HEK293 (cell line): ENCODE results near the gene XPR1.
A peak's percentile ranks its signal among the peaks of the same experiment; 100 is the strongest.

Experiments used
- CTCF ChIA-PET: fragments of 350-600 bp; formaldehyde crosslinking; extraction: SDS; loops from one replicate; lab custom pipeline; 2021; ENCODE audit warnings: antibody characterized with exemption; lab: Yijun Ruan, JAX
- POLR2A ChIA-PET: fragments of 300-600 bp; formaldehyde crosslinking; extraction: SDS; loops from one replicate; lab custom pipeline; 2020; ENCODE audit warnings: antibody characterized with exemption, inconsistent platforms; lab: Yijun Ruan, JAX
- H3K27ac ChIP-seq: fragments of 200-500 bp; sonication (Bioruptor generic); 2 replicates; pipeline ENCODE4 v1.5.1; 2014; ENCODE audit warnings: low read depth, low read length, control low read depth, inconsistent platforms; ENCODE audit errors: extremely low read depth
- H3K36me3 ChIP-seq, 2 experiments: fragments of 200-500 bp in 1 of 2; sonication (Bioruptor generic) in 1 of 2; 1 replicate in 1 of 2; 2 replicates in 1 of 2; pipeline ENCODE4 v1.5.1; 2014 to 2017; ENCODE audit warnings: inconsistent platforms in 2 of 2, low read length in 2 of 2; ENCODE audit not compliant: control insufficient read depth in 2 of 2, insufficient read depth in 1 of 2
- H3K4me1 ChIP-seq: fragments of 200-500 bp; sonication (Bioruptor generic); 2 replicates; pipeline ENCODE4 v1.5.1; 2014; ENCODE audit warnings: mild to moderate bottlenecking, low read length, inconsistent platforms; ENCODE audit not compliant: control insufficient read depth, insufficient read depth
- H3K4me3 ChIP-seq: 2 replicates; pipeline ENCODE4 v1.5.1; 2011; ENCODE audit warnings: low read depth, mild to moderate bottlenecking, control low read depth, low read length, moderate library complexity
- H3K9me3 ChIP-seq: fragments of 200-500 bp; sonication (Bioruptor generic); 2 replicates; pipeline ENCODE4 v1.5.1; 2014; ENCODE audit warnings: low read depth, low read length, inconsistent platforms; ENCODE audit not compliant: control insufficient read depth, insufficient read depth
- HOXC10 ChIP-seq: sonication (generic); formaldehyde crosslinking; IDR thresholded peaks from 2 replicates; pipeline ENCODE4 v1.8.1; 2023; ENCODE audit warnings: mild to moderate bottlenecking, missing genetic modification reagents
- KLF9 ChIP-seq: fragments of 450-650 bp; formaldehyde crosslinking; IDR thresholded peaks from 2 replicates; pipeline ENCODE4 v1.5.1; 2016; ENCODE audit warnings: missing biosample characterization, missing genetic modification characterization, low read depth
- ZBTB1 ChIP-seq: fragments of 450-650 bp; formaldehyde crosslinking; IDR thresholded peaks from 2 replicates; pipeline ENCODE4 v1.5.1; 2016; ENCODE audit warnings: missing biosample characterization, missing genetic modification characterization
- ZBTB20 ChIP-seq: fragments of 450-650 bp; formaldehyde crosslinking; IDR thresholded peaks from 2 replicates; pipeline ENCODE4 v1.5.1; 2016; ENCODE audit warnings: missing biosample characterization, missing genetic modification characterization
- ZEB2 ChIP-seq: fragments of 450-650 bp; formaldehyde crosslinking; IDR thresholded peaks from 2 replicates; pipeline ENCODE4 v1.5.1; 2016; ENCODE audit warnings: missing biosample characterization, missing genetic modification characterization
- ZNF266 ChIP-seq: fragments of 450-650 bp; formaldehyde crosslinking; IDR thresholded peaks from 2 replicates; pipeline ENCODE4 v1.5.1; 2016; ENCODE audit warnings: missing biosample characterization, missing genetic modification characterization, low read depth
- ZNF350 ChIP-seq: fragments of 450-650 bp; formaldehyde crosslinking; IDR thresholded peaks from 2 replicates; pipeline ENCODE4 v1.5.0; 2017; ENCODE audit warnings: missing biosample characterization, mild to moderate bottlenecking, missing genetic modification characterization
- ZNF391 ChIP-seq: fragments of 450-650 bp; formaldehyde crosslinking; IDR thresholded peaks from 2 replicates; pipeline ENCODE4 v1.5.1; 2016; ENCODE audit warnings: low read depth, missing biosample characterization, missing genetic modification characterization, borderline replicate concordance
- ZNF558 ChIP-seq: fragments of 450-650 bp; formaldehyde crosslinking; IDR thresholded peaks from 2 replicates; pipeline ENCODE4 v1.5.1; 2016; ENCODE audit warnings: missing biosample characterization, missing genetic modification characterization
- ZNF561 ChIP-seq: fragments of 450-650 bp; IDR thresholded peaks from 2 replicates; pipeline ENCODE4 v1.5.1; 2018; ENCODE audit warnings: missing biosample characterization, missing genetic modification characterization, borderline replicate concordance
- ZNF596 ChIP-seq: fragments of 450-650 bp; IDR thresholded peaks from 2 replicates; pipeline ENCODE4 v1.5.0; 2018; ENCODE audit warnings: missing biosample characterization, mild to moderate bottlenecking, missing genetic modification characterization, moderate library complexity
- ZNF626 ChIP-seq: fragments of 450-650 bp; sonication (Bioruptor Pico); formaldehyde crosslinking; IDR thresholded peaks from 2 replicates; pipeline ENCODE4 v1.5.1; 2018; ENCODE audit warnings: missing biosample characterization, missing genetic modification characterization, inconsistent platforms
- ZNF660 ChIP-seq: fragments of 450-650 bp; IDR thresholded peaks from 2 replicates; pipeline ENCODE4 v1.5.1; 2018; ENCODE audit warnings: missing biosample characterization, mild to moderate bottlenecking, missing genetic modification characterization
- ZNF670 ChIP-seq: fragments of 450-650 bp; formaldehyde crosslinking; IDR thresholded peaks from 2 replicates; pipeline ENCODE4 v1.5.1; 2016; ENCODE audit warnings: missing biosample characterization, missing genetic modification characterization, low read depth
- ZNF677 ChIP-seq: fragments of 450-650 bp; IDR thresholded peaks from 2 replicates; pipeline ENCODE4 v1.5.0; 2018; ENCODE audit warnings: missing biosample characterization, mild to moderate bottlenecking, missing genetic modification characterization, moderate library complexity
- ZNF701 ChIP-seq: fragments of 450-650 bp; formaldehyde crosslinking; IDR thresholded peaks from 2 replicates; pipeline ENCODE4 v1.5.1; 2016; ENCODE audit warnings: missing biosample characterization, missing genetic modification characterization
- TF ChIP-seq, protein P1 (sequence below): fragments of 450-650 bp; formaldehyde crosslinking; IDR thresholded peaks from 2 replicates; pipeline ENCODE4 v1.5.1; 2016; ENCODE audit warnings: missing biosample characterization, missing genetic modification characterization, borderline replicate concordance
- TF ChIP-seq, protein P2 (sequence below): fragments of 450-650 bp; formaldehyde crosslinking; IDR thresholded peaks from 2 replicates; pipeline ENCODE4 v1.5.1; 2016; ENCODE audit warnings: missing biosample characterization, missing genetic modification characterization
- TF ChIP-seq, protein P3 (sequence below): fragments of 450-650 bp; formaldehyde crosslinking; IDR thresholded peaks from 2 replicates; pipeline ENCODE4 v1.5.1; 2016; ENCODE audit warnings: missing biosample characterization, missing genetic modification characterization
- TF ChIP-seq, protein P4 (sequence below): fragments of 450-650 bp; formaldehyde crosslinking; IDR thresholded peaks from 2 replicates; pipeline ENCODE4 v1.5.1; 2016; ENCODE audit warnings: missing biosample characterization, missing genetic modification characterization

XPR1 gene

DNA sequence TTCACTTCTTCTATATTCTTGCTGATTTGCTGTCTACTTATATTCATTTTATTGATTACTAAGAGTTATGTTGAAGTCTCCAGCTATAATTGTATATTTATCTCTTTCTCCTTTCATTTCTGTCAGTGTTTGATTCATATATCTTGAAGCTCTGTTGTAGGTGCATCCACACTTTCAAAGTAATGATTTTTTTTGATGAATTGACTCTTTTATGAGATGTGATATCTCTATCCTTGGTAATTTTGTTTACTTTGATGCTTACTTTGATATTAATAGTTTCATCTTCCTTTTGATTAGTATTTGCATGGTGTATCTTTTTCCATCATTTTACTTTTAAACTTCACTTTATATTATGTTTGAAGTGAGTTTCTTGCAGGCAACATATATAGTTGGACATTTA is 110.8 kb downstream of the XPR1 start:
- H3K4me1 ChIP-seq: no peaks in the 10 kb centered on the region
- H3K36me3 ChIP-seq: no peaks in the 10 kb centered on the region
- CTCF ChIA-PET: no interaction called here
- POLR2A ChIA-PET: no interaction called here
- H3K27ac ChIP-seq: no peak overlapping the region
- no peaks in the 10 kb centered on the region for H3K9me3 ChIP-seq
- TF ChIP-seq ZEB2 (tag by site-specific recombination) (no peak), ZNF266 (tag by site-specific recombination) (no peak), ZBTB20 (no peak), ZNF561 (tag by site-specific recombination) (no peak), ZBTB1 (no peak), ZNF701 (tag by site-specific recombination) (no peak), ZNF350 (no peak), ZNF391 (tag by site-specific recombination) (no peak), ZNF660 (tag by site-specific recombination) (no peak), KLF9 (no peak), ZNF677 (tag by site-specific recombination) (no peak), ZNF626 (tag by site-specific recombination) (no peak)
- TF ChIP-seq, protein P1, sequence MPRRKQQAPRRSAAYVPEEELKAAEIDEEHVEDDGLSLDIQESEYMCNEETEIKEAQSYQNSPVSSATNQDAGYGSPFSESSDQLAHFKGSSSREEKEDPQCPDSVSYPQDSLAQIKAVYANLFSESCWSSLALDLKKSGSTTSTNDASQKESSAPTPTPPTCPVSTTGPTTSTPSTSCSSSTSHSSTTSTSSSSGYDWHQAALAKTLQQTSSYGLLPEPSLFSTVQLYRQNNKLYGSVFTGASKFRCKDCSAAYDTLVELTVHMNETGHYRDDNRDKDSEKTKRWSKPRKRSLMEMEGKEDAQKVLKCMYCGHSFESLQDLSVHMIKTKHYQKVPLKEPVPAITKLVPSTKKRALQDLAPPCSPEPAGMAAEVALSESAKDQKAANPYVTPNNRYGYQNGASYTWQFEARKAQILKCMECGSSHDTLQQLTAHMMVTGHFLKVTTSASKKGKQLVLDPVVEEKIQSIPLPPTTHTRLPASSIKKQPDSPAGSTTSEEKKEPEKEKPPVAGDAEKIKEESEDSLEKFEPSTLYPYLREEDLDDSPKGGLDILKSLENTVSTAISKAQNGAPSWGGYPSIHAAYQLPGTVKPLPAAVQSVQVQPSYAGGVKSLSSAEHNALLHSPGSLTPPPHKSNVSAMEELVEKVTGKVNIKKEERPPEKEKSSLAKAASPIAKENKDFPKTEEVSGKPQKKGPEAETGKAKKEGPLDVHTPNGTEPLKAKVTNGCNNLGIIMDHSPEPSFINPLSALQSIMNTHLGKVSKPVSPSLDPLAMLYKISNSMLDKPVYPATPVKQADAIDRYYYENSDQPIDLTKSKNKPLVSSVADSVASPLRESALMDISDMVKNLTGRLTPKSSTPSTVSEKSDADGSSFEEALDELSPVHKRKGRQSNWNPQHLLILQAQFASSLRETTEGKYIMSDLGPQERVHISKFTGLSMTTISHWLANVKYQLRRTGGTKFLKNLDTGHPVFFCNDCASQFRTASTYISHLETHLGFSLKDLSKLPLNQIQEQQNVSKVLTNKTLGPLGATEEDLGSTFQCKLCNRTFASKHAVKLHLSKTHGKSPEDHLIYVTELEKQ (tag by site-specific recombination): no peak
- TF ChIP-seq, protein P2, sequence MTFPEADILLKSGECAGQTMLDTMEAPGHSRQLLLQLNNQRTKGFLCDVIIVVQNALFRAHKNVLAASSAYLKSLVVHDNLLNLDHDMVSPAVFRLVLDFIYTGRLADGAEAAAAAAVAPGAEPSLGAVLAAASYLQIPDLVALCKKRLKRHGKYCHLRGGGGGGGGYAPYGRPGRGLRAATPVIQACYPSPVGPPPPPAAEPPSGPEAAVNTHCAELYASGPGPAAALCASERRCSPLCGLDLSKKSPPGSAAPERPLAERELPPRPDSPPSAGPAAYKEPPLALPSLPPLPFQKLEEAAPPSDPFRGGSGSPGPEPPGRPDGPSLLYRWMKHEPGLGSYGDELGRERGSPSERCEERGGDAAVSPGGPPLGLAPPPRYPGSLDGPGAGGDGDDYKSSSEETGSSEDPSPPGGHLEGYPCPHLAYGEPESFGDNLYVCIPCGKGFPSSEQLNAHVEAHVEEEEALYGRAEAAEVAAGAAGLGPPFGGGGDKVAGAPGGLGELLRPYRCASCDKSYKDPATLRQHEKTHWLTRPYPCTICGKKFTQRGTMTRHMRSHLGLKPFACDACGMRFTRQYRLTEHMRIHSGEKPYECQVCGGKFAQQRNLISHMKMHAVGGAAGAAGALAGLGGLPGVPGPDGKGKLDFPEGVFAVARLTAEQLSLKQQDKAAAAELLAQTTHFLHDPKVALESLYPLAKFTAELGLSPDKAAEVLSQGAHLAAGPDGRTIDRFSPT (tag by site-specific recombination): no peak
- TF ChIP-seq, protein P3, sequence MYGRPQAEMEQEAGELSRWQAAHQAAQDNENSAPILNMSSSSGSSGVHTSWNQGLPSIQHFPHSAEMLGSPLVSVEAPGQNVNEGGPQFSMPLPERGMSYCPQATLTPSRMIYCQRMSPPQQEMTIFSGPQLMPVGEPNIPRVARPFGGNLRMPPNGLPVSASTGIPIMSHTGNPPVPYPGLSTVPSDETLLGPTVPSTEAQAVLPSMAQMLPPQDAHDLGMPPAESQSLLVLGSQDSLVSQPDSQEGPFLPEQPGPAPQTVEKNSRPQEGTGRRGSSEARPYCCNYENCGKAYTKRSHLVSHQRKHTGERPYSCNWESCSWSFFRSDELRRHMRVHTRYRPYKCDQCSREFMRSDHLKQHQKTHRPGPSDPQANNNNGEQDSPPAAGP: no peak
- no peak overlapping the region for H3K4me3 ChIP-seq

DNA sequence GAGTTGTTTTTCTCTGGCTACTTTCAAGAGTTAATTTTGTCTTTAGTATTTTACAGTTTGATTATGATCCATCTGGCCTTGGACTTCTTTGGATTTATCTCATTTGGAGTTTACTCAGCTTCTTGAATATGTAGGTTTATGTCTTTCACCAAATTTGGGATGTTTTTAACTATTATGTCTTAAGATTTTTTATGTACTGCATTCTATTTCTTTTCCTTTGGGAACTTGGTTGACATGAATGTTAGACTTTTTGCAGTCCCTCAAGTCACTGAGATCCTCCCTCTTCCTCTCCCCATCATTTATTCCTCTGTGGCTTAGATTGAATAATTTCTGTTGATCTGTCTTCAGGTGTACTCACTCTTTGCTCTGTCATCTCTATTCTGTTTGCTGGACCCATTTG is 112.0 kb downstream of the XPR1 start:
- H3K9me3 ChIP-seq: no peaks in the 10 kb centered on the region
- CTCF ChIA-PET: no interaction called here

DNA sequence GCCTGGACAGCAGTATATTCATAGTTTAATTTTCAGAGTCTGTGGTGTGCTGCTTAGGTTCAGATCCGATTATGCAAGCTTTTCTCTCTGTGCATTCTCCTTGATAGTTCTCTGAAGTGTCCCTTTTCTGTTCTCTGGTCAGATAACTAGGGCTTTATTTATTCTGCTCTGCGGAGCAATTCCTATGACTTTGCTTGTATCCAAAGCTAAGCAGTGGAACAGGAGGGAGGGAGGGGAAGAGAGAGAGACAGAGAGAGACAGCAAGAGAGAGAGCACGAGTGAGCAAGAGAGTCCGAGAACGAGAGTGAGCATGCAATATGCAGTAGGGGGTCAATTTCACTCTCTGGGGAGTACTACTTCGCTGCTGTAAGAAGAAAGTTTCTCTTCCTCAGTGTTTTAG is 113.3 kb downstream of the XPR1 start:
- Histone ChIP-seq H3K4me1 (no peaks in the 10 kb centered on the region), H3K36me3 (no peaks in the 10 kb centered on the region), H3K9me3 (no peaks in the 10 kb centered on the region), H3K27ac (no peak overlapping the region), H3K4me3 (no peak overlapping the region)
- ChIA-PET POLR2A (no interaction called here), CTCF (no interaction called here)
- TF ChIP-seq, protein P4, sequence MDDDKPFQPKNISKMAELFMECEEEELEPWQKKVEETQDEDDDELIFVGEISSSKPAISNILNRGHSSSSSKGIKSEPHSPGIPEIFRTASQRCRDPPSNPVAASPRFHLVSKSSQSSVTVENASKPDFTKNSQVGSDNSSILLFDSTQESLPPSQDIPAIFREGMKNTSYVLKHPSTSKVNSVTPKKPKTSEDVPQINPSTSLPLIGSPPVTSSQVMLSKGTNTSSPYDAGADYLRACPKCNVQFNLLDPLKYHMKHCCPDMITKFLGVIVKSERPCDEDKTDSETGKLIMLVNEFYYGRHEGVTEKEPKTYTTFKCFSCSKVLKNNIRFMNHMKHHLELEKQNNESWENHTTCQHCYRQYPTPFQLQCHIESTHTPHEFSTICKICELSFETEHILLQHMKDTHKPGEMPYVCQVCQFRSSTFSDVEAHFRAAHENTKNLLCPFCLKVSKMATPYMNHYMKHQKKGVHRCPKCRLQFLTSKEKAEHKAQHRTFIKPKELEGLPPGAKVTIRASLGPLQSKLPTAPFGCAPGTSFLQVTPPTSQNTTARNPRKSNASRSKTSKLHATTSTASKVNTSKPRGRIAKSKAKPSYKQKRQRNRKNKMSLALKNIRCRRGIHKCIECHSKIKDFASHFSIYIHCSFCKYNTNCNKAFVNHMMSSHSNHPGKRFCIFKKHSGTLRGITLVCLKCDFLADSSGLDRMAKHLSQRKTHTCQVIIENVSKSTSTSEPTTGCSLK (tag by site-specific recombination): no peak
- TF ChIP-seq ZNF596 (tag by site-specific recombination) (0 out of 2 replicates have a peak, but pooled peaks have one; percentile 18), HOXC10 (CRISPR knock-in tag) (no peak)
- TF ChIP-seq, protein P3: no peak

More for the DNA sequence above, 112.0 kb downstream of the XPR1 start:
- TF ChIP-seq ZNF670 (tag by site-specific recombination): no peak
- TF ChIP-seq ZNF558: peak; percentile 98
- Histone ChIP-seq H3K27ac (no peak overlapping the region), H3K36me3 (no peaks in the 10 kb centered on the region), H3K4me3 (no peak overlapping the region), H3K4me1 (no peaks in the 10 kb centered on the region)
- POLR2A ChIA-PET: no interaction called here
